HG03439 (cell line): ENCODE measurements around the gene SURF1.
"Not testable (repeated sequence)": the region's sequence is repeated elsewhere in the genome, so short reads cannot be mapped to it uniquely, and the experiment has no call there.

Experiments used
- ATAC-seq: cut with Tn5 transposase; IDR thresholded peaks from one replicate; pipeline ENCODE4 v1.9.1; 2021; ENCODE audit warnings: mild to moderate bottlenecking, moderate library complexity; ENCODE audit not compliant: unreplicated experiment

The SURF1 gene

GRCh38 chr9:133384736-133385321, 28.5 kb upstream of the SURF1 start:
- no peak for ATAC-seq

- no peak for ATAC-seq
Measured at GRCh38 chr9:133383438-133383837, 27.2 kb upstream of the SURF1 start.

GRCh38 chr9:133382507-133383141, 26.3 kb upstream of the SURF1 start:
- no peak for ATAC-seq

GRCh38 chr9:133380734-133381133, 24.4 kb upstream of the SURF1 start:
- no peak for ATAC-seq

- no peak for ATAC-seq
Measured at GRCh38 chr9:133379153-133380086, 23.1 kb upstream of the SURF1 start.

GRCh38 chr9:133378408-133378962, 22.2 kb upstream of the SURF1 start:
- ATAC-seq: no peak

- no peak for ATAC-seq
Measured at GRCh38 chr9:133377721-133378216, 21.5 kb upstream of the SURF1 start.

- ATAC-seq: not testable (repeated sequence)
Measured at GRCh38 chr9:133377280-133377679, 21.0 kb upstream of the SURF1 start.

GRCh38 chr9:133375724-133376654, 19.7 kb upstream of the SURF1 start, which contains the start of the genes STKLD1 and SURF4:
Gene STKLD1 (plus strand): TSS chr9:133376366. CDS start chr9:133376474, 108 bp downstream.
Gene SURF4 (minus strand): TSS chr9:133376060. CDS start chr9:133375969, 91 bp downstream.
- ATAC-seq: peak; percentile 91

- ATAC-seq: peak; percentile 9
Measured at GRCh38 chr9:133375116-133375723, 18.9 kb upstream of the SURF1 start.

GRCh38 chr9:133374612-133375115, 18.4 kb upstream of the SURF1 start:
- no peak for ATAC-seq

GRCh38 chr9:133372144-133372543, 15.9 kb upstream of the SURF1 start:
- no peak for ATAC-seq

GRCh38 chr9:133371261-133371711, 15.0 kb upstream of the SURF1 start:
- ATAC-seq: no peak

- no peak for ATAC-seq
Measured at GRCh38 chr9:133370685-133371084, 14.4 kb upstream of the SURF1 start.

- ATAC-seq: no peak
Measured at GRCh38 chr9:133369933-133370332, 13.6 kb upstream of the SURF1 start.

GRCh38 chr9:133369422-133369821, 13.1 kb upstream of the SURF1 start:
- no peak for ATAC-seq

- ATAC-seq: no peak
Measured at GRCh38 chr9:133368249-133368881, 12.1 kb upstream of the SURF1 start.

GRCh38 chr9:133367778-133368177, 11.5 kb upstream of the SURF1 start:
- ATAC-seq: no peak

- no peak for ATAC-seq
Measured at GRCh38 chr9:133367221-133367620, 10.9 kb upstream of the SURF1 start.
